Body of pancreas (tissue), 4 donors: Measurements from ENCODE around the gene MILR1.

ENCODE experiments used
- CTCF ChIP-seq, 7 experiments: fragments of 450-650 bp in 4 of 7; fragments of 200-600 bp in 3 of 7; sonication (generic) in 3 of 7; IDR thresholded peaks; one replicate each; pipeline ENCODE4 v1.5.1; 2016 to 2019; ENCODE audit warnings: antibody characterized with exemption in 7 of 7
- POLR2A ChIP-seq, 3 donors: fragments of 450-650 bp; IDR thresholded peaks; one replicate each; pipeline ENCODE4 v1.6.1; 2016; ENCODE audit warnings: antibody characterized with exemption in 3 of 3, mild to moderate bottlenecking in 2 of 3

GRCh38 chr17:64466019-64466735 lies 17.3 kb downstream of the MILR1 start:
- TF ChIP-seq CTCF (IDR thresholded peaks at IDR 0.05) (no peak), POLR2A (IDR thresholded peaks at IDR 0.05) (no peak)
